Tibial nerve (tissue), 3 donors: ENCODE measurements around the gene ANKRD36.
"Not testable (repeated sequence)": the region's sequence is repeated elsewhere in the genome, so short reads cannot be mapped to it uniquely, and the experiment has no call there.

Experiments
- CTCF ChIP-seq, 5 experiments: fragments of 200-600 bp in 3 of 5; fragments of 450-650 bp in 2 of 5; sonication (generic) in 3 of 5; IDR thresholded peaks; one replicate each; pipeline ENCODE4 v1.5.1; 2016 to 2019; ENCODE audit warnings: antibody characterized with exemption in 5 of 5, mild to moderate bottlenecking in 3 of 5, moderate library complexity in 2 of 5
- POLR2A ChIP-seq, 2 donors: fragments of 450-650 bp; IDR thresholded peaks; one replicate each; pipeline ENCODE4 v1.6.1; 2017; ENCODE audit warnings: antibody characterized with exemption in 2 of 2, mild to moderate bottlenecking in 2 of 2, moderate library complexity in 2 of 2

- TF ChIP-seq CTCF, POLR2A (IDR thresholded peaks at IDR 0.05): not testable (repeated sequence)
Observed at GRCh38 chr2:97215025-97215424, 102.1 kb downstream of the ANKRD36 start.
